ENCODE measurements around the gene EHF. TPM values are rescaled to one million over a fixed set of nuclear protein-coding genes. Genes with fewer than 3 reads are reported as not detected.
"Not testable (repeated sequence)": the region's sequence is repeated elsewhere in the genome, so short reads cannot be mapped to it uniquely, and the experiment has no call there.

The EHF gene
- polyA plus RNA-seq, 1 donor (not counting 4 experiments of a cell fraction or from before 2014, with no cell fraction given), result 64.2 TPM

DNA sequence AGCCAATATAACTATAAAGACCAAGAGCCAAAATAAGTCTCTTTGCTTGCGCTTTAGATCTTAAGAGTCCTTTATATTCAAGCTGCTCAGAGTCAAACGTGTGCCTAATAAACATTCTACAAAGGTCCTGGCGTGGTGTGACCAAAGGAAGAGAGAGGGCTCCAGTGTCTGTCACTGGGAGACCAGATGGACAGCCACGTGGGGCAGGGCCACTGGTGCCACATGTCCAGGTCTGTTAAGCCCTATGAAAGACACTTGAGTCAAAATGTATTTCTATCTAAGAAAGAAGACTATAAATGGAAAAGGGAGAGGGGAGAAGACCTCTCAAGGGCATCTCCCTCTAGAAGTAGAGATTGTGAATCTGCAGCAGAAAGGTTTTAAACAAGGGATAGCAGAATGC, 32.2 kb upstream of the EHF start:
- H3K36me3 ChIP-seq (ENCODE audit: control insufficient read depth in 2 of 2, extremely low read depth in 1 of 2, insufficient read depth in 2 of 2, low read length in 2 of 2), result no peaks in the 10 kb centered on the region
- DNase-seq (ENCODE audit: low read depth, low spot score) (no peak), FAIRE-seq (no peak)
- H2AFZ ChIP-seq (ENCODE audit: control insufficient read depth, low read length), result no peak overlapping the region
- H3K4me1 ChIP-seq (ENCODE audit: control insufficient read depth, extremely low read depth, insufficient read depth, low read length), result peaks cover 24% of the 10 kb centered on the region
- no peak overlapping the region for H3K4me2 ChIP-seq (ENCODE audit: control insufficient read depth, extremely low read depth, insufficient read depth, low read depth, low read length)
- no peak for TF ChIP-seq EZH2 (IDR thresholded peaks at IDR 0.05; ENCODE audit: low read length)
- TF ChIP-seq, protein P1, sequence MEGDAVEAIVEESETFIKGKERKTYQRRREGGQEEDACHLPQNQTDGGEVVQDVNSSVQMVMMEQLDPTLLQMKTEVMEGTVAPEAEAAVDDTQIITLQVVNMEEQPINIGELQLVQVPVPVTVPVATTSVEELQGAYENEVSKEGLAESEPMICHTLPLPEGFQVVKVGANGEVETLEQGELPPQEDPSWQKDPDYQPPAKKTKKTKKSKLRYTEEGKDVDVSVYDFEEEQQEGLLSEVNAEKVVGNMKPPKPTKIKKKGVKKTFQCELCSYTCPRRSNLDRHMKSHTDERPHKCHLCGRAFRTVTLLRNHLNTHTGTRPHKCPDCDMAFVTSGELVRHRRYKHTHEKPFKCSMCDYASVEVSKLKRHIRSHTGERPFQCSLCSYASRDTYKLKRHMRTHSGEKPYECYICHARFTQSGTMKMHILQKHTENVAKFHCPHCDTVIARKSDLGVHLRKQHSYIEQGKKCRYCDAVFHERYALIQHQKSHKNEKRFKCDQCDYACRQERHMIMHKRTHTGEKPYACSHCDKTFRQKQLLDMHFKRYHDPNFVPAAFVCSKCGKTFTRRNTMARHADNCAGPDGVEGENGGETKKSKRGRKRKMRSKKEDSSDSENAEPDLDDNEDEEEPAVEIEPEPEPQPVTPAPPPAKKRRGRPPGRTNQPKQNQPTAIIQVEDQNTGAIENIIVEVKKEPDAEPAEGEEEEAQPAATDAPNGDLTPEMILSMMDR (optimal IDR thresholded peaks at IDR 0.05 in 1 of 3, IDR thresholded peaks at IDR 0.05 in 1 of 3, conservative IDR thresholded peaks at IDR 0.05 in 1 of 3; ENCODE audit: extremely low read depth in 1 of 3, insufficient read depth in 2 of 3, low read length in 3 of 3), result no peak
- H3K79me2 ChIP-seq (ENCODE audit: control insufficient read depth, insufficient read depth, low read length), result no peaks in the 10 kb centered on the region
- H3K9ac ChIP-seq (ENCODE audit: control insufficient read depth, extremely low read depth, insufficient read depth, low read length), result no peak overlapping the region
- H3K27me3 ChIP-seq (ENCODE audit: control insufficient read depth, extremely low read depth, insufficient read depth, low read length), result no peaks in the 10 kb centered on the region
- H3K9me3 ChIP-seq (ENCODE audit: control insufficient read depth, low read depth, low read length), result no peaks in the 10 kb centered on the region
- H3K27ac ChIP-seq (ENCODE audit: control insufficient read depth, insufficient read depth, low read length), result no peak overlapping the region
- H3K9me1 ChIP-seq (ENCODE audit: control insufficient read depth, extremely low read depth, insufficient read depth, low read length), result no peaks in the 10 kb centered on the region
- no peaks in the 10 kb centered on the region for H4K20me1 ChIP-seq (ENCODE audit: control insufficient read depth, extremely low read depth, insufficient read depth, low read length)
- dilution Hi-C loops (cut with MboI; ENCODE audit: extremely low pct_ligation_motif_present, low sequenced_read_pairs), result no loop called here
- no peak overlapping the region for H3K4me3 ChIP-seq (ENCODE audit: control insufficient read depth in 2 of 3, extremely low read depth in 1 of 3, insufficient read depth in 2 of 3, low read depth in 1 of 3, low read length in 3 of 3)

GRCh38 chr11:34589177-34589576, 31.7 kb upstream of the EHF start:
- H3K9ac ChIP-seq (ENCODE audit: control insufficient read depth, extremely low read depth, insufficient read depth, low read length); FAIRE-seq; H3K79me2 ChIP-seq (ENCODE audit: control insufficient read depth, insufficient read depth, low read length); DNase-seq (ENCODE audit: low read depth, low spot score); H3K4me2 ChIP-seq (ENCODE audit: control insufficient read depth, extremely low read depth, insufficient read depth, low read depth, low read length); H3K9me3 ChIP-seq (ENCODE audit: control insufficient read depth, low read depth, low read length); H3K27ac ChIP-seq (ENCODE audit: control insufficient read depth, insufficient read depth, low read length); H3K9me1 ChIP-seq (ENCODE audit: control insufficient read depth, extremely low read depth, insufficient read depth, low read length); H3K4me3 ChIP-seq (ENCODE audit: control insufficient read depth in 2 of 3, extremely low read depth in 1 of 3, insufficient read depth in 2 of 3, low read depth in 1 of 3, low read length in 3 of 3); H2AFZ ChIP-seq (ENCODE audit: control insufficient read depth, low read length); dilution Hi-C loops (cut with MboI; ENCODE audit: extremely low pct_ligation_motif_present, low sequenced_read_pairs); H3K27me3 ChIP-seq (ENCODE audit: control insufficient read depth, extremely low read depth, insufficient read depth, low read length); H3K36me3 ChIP-seq (ENCODE audit: control insufficient read depth in 2 of 2, extremely low read depth in 1 of 2, insufficient read depth in 2 of 2, low read length in 2 of 2); H4K20me1 ChIP-seq (ENCODE audit: control insufficient read depth, extremely low read depth, insufficient read depth, low read length): not testable (repeated sequence)
- peaks cover 24% of the 10 kb centered on the region for H3K4me1 ChIP-seq (ENCODE audit: control insufficient read depth, extremely low read depth, insufficient read depth, low read length)

DNA sequence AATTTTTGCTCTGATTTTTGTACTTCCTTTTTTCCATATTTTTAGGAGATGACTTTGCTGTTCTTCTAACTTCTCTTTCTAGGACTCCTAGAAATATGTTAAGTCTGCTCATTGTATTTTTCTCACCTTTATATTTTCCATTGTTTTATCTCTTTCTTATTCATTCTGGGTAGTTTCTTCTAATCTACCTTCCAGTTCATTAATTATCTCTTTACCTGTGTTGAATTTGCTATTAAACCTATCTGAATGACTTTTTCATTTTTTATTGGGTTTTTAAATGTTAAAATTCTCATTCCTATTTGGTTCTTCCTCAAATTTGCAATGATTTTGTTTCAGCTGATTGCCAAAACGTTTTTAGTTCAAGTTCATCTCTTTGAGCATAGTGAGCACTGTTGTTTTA, 27.8 kb upstream of the EHF start:
- Histone ChIP-seq H3K4me2 (ENCODE audit: control insufficient read depth, extremely low read depth, insufficient read depth, low read depth, low read length) (no peak overlapping the region), H3K9me3 (ENCODE audit: control insufficient read depth, low read depth, low read length) (no peaks in the 10 kb centered on the region), H3K9me1 (ENCODE audit: control insufficient read depth, extremely low read depth, insufficient read depth, low read length) (no peaks in the 10 kb centered on the region), H3K27me3 (ENCODE audit: control insufficient read depth, extremely low read depth, insufficient read depth, low read length) (no peaks in the 10 kb centered on the region), H3K79me2 (ENCODE audit: control insufficient read depth, insufficient read depth, low read length) (no peaks in the 10 kb centered on the region), H3K4me3 (ENCODE audit: control insufficient read depth in 2 of 3, extremely low read depth in 1 of 3, insufficient read depth in 2 of 3, low read depth in 1 of 3, low read length in 3 of 3) (no peak overlapping the region), H3K27ac (ENCODE audit: control insufficient read depth, insufficient read depth, low read length) (no peak overlapping the region), H4K20me1 (ENCODE audit: control insufficient read depth, extremely low read depth, insufficient read depth, low read length) (no peaks in the 10 kb centered on the region), H3K4me1 (ENCODE audit: control insufficient read depth, extremely low read depth, insufficient read depth, low read length) (peaks cover 15% of the 10 kb centered on the region), H2AFZ (ENCODE audit: control insufficient read depth, low read length) (no peak overlapping the region), H3K9ac (ENCODE audit: control insufficient read depth, extremely low read depth, insufficient read depth, low read length) (no peak overlapping the region), H3K36me3 (ENCODE audit: control insufficient read depth in 2 of 2, extremely low read depth in 1 of 2, insufficient read depth in 2 of 2, low read length in 2 of 2) (no peaks in the 10 kb centered on the region)
- no peak for FAIRE-seq
- TF ChIP-seq, protein P1 (optimal IDR thresholded peaks at IDR 0.05 in 1 of 3, IDR thresholded peaks at IDR 0.05 in 1 of 3, conservative IDR thresholded peaks at IDR 0.05 in 1 of 3; ENCODE audit: extremely low read depth in 1 of 3, insufficient read depth in 2 of 3, low read length in 3 of 3), result no peak
- no peak for TF ChIP-seq EZH2 (IDR thresholded peaks at IDR 0.05; ENCODE audit: low read length)
- DNase-seq (ENCODE audit: low read depth, low spot score), result no peak
- dilution Hi-C loops (cut with MboI; ENCODE audit: extremely low pct_ligation_motif_present, low sequenced_read_pairs), result no loop called here

Data from keratinocyte (primary cell).